DMS53 (cell line): ENCODE measurements around the gene MAFG.
A peak's percentile ranks its signal among the peaks of the same experiment; 100 is the strongest.

ENCODE experiments used
- DNase-seq: peaks from one replicate; lab custom pipeline; 2025; lab: John Stamatoyannopoulos, UW

Gene MAFG

GRCh38 chr17:81939881-81940385 lies 12.4 kb upstream of the MAFG start:
- no peak for DNase-seq

- no peak for DNase-seq
Measured at GRCh38 chr17:81939218-81939617, 11.7 kb upstream of the MAFG start.

GRCh38 chr17:81935709-81936084 lies 8.2 kb upstream of the MAFG start:
- DNase-seq: no peak

- DNase-seq: no peak
Measured at GRCh38 chr17:81934850-81935708, 7.5 kb upstream of the MAFG start.

GRCh38 chr17:81934098-81934757 lies 6.7 kb upstream of the MAFG start:
- DNase-seq: no peak

GRCh38 chr17:81933178-81933699 lies 5.7 kb upstream of the MAFG start:
- no peak for DNase-seq

DNA sequence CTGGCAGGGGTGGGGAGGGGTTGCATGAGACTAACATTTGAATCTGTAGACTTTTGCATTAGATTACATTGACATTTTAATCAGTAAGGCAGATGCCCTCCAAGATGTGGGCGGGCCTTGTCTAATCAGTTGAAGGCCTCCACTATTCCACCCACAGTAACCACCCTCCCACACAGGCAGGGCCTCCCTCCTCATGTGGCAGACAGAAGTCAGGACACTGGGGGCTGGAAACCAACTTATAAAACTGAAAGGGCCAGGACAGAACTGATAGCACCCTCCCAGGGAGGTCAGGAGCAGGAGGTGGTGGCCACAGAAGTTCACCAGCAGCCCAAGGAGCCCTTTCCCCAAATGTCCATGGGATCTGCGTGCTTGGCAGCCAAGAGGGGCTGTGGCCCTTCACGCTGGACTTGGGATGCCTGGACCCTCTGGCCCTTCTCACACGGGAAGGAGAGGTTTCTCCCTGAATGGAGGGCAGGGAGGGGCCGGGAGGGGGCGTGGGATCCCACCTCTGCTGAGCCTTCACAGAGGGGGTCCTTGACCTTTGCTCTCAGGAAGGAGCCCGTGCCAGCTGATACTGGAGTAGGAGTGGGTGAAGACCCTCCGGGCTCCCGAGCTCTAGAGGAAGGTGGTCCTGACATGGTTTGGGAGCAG lies 4.9 kb upstream of the MAFG start:
- peak; percentile 49 for DNase-seq

DNA sequence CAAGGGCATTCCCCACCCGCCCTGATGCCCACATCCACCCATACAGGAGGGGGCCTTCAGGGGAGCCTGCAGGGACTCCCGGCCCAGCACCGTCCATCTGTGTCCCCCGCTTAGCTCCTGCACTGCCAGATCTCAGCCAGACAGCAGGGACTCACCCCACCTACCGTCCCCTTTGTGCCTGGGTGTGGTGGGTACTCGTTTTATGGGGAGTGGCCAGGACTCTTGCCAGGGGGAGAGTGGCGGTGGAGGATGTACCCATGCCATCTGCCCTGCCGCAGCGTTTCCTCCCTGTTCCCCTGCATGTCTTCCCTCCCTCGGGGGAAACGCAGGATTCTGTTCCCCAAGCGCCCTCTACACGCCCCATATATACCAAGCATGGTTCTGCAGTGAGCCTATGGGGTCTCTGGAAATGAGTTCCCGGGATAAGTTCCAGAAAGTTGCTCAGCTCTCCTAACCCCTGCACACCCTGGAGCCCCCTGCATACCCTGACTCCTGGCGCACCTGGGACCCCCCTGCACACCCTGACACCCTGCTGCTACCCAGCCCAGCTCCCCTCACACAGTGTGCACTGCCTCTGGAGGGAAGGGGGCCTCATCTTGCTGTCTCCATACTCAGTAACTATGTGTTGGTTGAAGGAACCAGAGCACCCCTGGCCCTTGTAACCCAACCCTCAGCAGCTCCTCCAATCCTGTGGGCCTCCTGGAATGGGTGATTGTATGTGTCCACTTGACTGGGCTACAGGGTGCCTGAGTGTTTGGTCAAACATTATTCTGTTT lies 4.2 kb upstream of the MAFG start:
- DNase-seq: no peak

- DNase-seq: no peak
Measured at GRCh38 chr17:81931189-81931556, 3.6 kb upstream of the MAFG start.

GRCh38 chr17:81930142-81931125 lies 2.9 kb upstream of the MAFG start:
- DNase-seq: no peak

- DNase-seq: no peak
Measured at GRCh38 chr17:81929253-81930141, 2.0 kb upstream of the MAFG start.

- DNase-seq: peak; percentile 70
Measured at GRCh38 chr17:81928544-81929252, 1.2 kb upstream of the MAFG start.

GRCh38 chr17:81927152-81927652 lies 333 bp downstream of the MAFG start:
- peak; percentile 64 for DNase-seq

GRCh38 chr17:81926451-81927151 lies 934 bp downstream of the MAFG start:
- peak; percentile 93 for DNase-seq

GRCh38 chr17:81925860-81926450 lies 1.6 kb downstream of the MAFG start:
- no peak for DNase-seq

- no peak for DNase-seq
Measured at GRCh38 chr17:81924557-81925532, 2.7 kb downstream of the MAFG start.
